Measurements from ENCODE around the gene CALCR.

The CALCR gene

GRCh38 chr7:93578762-93579161 lies 4.2 kb upstream of the CALCR start:
- no peaks in the 10 kb centered on the region for H3K4me1 ChIP-seq (ENCODE audit: control insufficient read depth in 1 of 2, insufficient read depth in 1 of 2, low read depth in 1 of 2, low read length in 1 of 2)
- peaks cover 44% of the 10 kb centered on the region for H3K27me3 ChIP-seq
- H3K9me3 ChIP-seq = no peaks in the 10 kb centered on the region
- no peak overlapping the region for H3K4me3 ChIP-seq (ENCODE audit: low read depth in 1 of 2, low read length in 1 of 2)
- no peaks in the 10 kb centered on the region for H3K36me3 ChIP-seq
- H3K27ac ChIP-seq = no peak overlapping the region
- TF ChIP-seq CTCF (IDR thresholded peaks at IDR 0.05) = no peak

GRCh38 chr7:93575555-93576399 lies 1.3 kb upstream of the CALCR start:
- Histone ChIP-seq H3K9me3 (no peaks in the 10 kb centered on the region), H3K36me3 (no peaks in the 10 kb centered on the region), H3K4me3 (ENCODE audit: low read depth in 1 of 2, low read length in 1 of 2) (no peak overlapping the region), H3K27ac (no peak overlapping the region), H3K27me3 (peaks cover 65% of the 10 kb centered on the region), H3K4me1 (ENCODE audit: control insufficient read depth in 1 of 2, insufficient read depth in 1 of 2, low read depth in 1 of 2, low read length in 1 of 2) (no peaks in the 10 kb centered on the region)
- TF ChIP-seq CTCF (IDR thresholded peaks at IDR 0.05) = no peak

- H3K27ac ChIP-seq = no peak overlapping the region
- no peaks in the 10 kb centered on the region for H3K9me3 ChIP-seq
- peaks cover 65% of the 10 kb centered on the region for H3K27me3 ChIP-seq
Observed at GRCh38 chr7:93574269-93574645, 267 bp downstream of the CALCR start.

GRCh38 chr7:93569189-93569588 lies 5.3 kb downstream of the CALCR start:
- H3K27ac ChIP-seq = no peak overlapping the region

More at GRCh38 chr7:93574269-93574645, 267 bp downstream of the CALCR start:
- Histone ChIP-seq H3K4me3 (ENCODE audit: low read depth in 1 of 2, low read length in 1 of 2) (no peak overlapping the region), H3K36me3 (no peaks in the 10 kb centered on the region), H3K4me1 (ENCODE audit: control insufficient read depth in 1 of 2, insufficient read depth in 1 of 2, low read depth in 1 of 2, low read length in 1 of 2) (no peaks in the 10 kb centered on the region)
- TF ChIP-seq CTCF (IDR thresholded peaks at IDR 0.05) = no peak

GRCh38 chr7:93566876-93567275 lies 7.6 kb downstream of the CALCR start:
- Histone ChIP-seq H3K4me1 (ENCODE audit: control insufficient read depth in 1 of 2, insufficient read depth in 1 of 2, low read depth in 1 of 2, low read length in 1 of 2) (no peaks in the 10 kb centered on the region), H3K4me3 (ENCODE audit: low read depth in 1 of 2, low read length in 1 of 2) (no peak overlapping the region), H3K9me3 (no peaks in the 10 kb centered on the region), H3K27me3 (peaks cover 4% of the 10 kb centered on the region), H3K27ac (no peak overlapping the region), H3K36me3 (no peaks in the 10 kb centered on the region)
- TF ChIP-seq CTCF (IDR thresholded peaks at IDR 0.05) = no peak

More at GRCh38 chr7:93569189-93569588, 5.3 kb downstream of the CALCR start:
- TF ChIP-seq CTCF (IDR thresholded peaks at IDR 0.05) = no peak
- Histone ChIP-seq H3K27me3 (peaks cover 26% of the 10 kb centered on the region), H3K4me3 (ENCODE audit: low read depth in 1 of 2, low read length in 1 of 2) (no peak overlapping the region), H3K4me1 (ENCODE audit: control insufficient read depth in 1 of 2, insufficient read depth in 1 of 2, low read depth in 1 of 2, low read length in 1 of 2) (no peaks in the 10 kb centered on the region), H3K36me3 (no peaks in the 10 kb centered on the region), H3K9me3 (no peaks in the 10 kb centered on the region)
